Lower leg skin (tissue), 3 donors: ENCODE measurements around the gene DPYD.

ENCODE experiments used
- POLR2A ChIP-seq, 2 donors: fragments of 450-650 bp; IDR thresholded peaks; one replicate each; pipeline ENCODE4 v1.6.1; 2016 to 2017; ENCODE audit warnings: antibody characterized with exemption in 2 of 2, mild to moderate bottlenecking in 1 of 2, moderate library complexity in 1 of 2
- TF ChIP-seq, protein P1 (sequence below), 3 donors: fragments of 450-650 bp; IDR thresholded peaks; one replicate each; pipeline ENCODE4 v1.5.1; 2016; ENCODE audit warnings: antibody characterized with exemption in 3 of 3, mild to moderate bottlenecking in 3 of 3, moderate library complexity in 2 of 3

- TF ChIP-seq, protein P1, sequence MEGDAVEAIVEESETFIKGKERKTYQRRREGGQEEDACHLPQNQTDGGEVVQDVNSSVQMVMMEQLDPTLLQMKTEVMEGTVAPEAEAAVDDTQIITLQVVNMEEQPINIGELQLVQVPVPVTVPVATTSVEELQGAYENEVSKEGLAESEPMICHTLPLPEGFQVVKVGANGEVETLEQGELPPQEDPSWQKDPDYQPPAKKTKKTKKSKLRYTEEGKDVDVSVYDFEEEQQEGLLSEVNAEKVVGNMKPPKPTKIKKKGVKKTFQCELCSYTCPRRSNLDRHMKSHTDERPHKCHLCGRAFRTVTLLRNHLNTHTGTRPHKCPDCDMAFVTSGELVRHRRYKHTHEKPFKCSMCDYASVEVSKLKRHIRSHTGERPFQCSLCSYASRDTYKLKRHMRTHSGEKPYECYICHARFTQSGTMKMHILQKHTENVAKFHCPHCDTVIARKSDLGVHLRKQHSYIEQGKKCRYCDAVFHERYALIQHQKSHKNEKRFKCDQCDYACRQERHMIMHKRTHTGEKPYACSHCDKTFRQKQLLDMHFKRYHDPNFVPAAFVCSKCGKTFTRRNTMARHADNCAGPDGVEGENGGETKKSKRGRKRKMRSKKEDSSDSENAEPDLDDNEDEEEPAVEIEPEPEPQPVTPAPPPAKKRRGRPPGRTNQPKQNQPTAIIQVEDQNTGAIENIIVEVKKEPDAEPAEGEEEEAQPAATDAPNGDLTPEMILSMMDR (IDR thresholded peaks at IDR 0.05): no peak
- no peak for TF ChIP-seq POLR2A (IDR thresholded peaks at IDR 0.05)
These were observed 642.8 kb downstream of the DPYD start for GRCh38 chr1:97277891-97278654.
